ENCODE measurements around the gene FOXP4. TPM values are rescaled to one million over a fixed set of nuclear protein-coding genes. Genes with fewer than 3 reads are reported as not detected.

Gene FOXP4
- total RNA-seq, 3 donors from 2014 or later (not counting 1 experiment from before 2014, with no cell fraction given) = 11.2 to 21.1 (median 14.7) TPM

DNA sequence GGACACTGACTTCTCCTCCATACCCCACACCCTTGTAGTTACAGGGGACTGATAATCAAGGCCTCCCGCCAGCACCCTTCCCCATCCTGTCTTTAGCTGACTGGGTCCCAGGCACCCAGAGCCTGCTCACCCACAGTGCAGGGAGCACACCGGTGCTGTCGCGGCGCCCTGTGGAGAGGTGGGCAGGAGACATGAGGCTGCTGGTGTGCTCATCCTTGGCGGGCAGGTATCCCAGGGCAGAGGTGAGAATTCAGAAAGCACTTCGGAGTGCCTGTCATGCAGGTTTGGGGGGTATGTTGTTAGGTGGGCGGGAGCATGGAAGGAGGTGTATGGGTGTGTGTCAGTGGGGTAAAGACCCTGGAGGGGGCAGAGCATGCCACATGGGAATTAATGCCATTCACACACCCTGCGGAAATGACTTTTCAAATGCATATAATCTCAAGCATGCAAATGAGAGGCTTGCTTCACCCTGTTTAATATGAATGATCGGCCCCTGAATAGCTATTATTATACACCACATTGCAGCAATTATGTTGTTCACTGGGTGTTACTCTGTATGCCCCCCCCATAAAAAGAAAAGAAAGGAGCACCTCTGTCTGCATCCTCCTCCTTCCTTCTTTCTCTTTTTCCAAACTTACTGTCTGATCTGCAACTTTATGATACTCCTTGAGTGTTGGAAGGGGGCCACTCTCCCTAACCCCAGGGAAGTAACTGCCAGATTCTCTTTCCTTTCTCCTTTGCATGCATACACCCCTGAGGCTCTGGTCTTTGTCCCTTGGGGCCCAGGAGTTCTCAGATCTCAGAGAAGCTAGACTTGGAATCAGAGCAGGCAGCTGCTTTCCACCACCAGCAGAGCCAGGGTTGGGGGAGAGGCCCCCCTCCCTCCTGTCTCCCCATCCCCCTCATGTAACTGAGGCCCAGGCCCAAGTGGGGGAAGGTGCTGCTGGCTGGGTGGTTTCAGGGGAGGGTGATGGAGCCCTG, 16.0 kb downstream of the FOXP4 start:
- intact Hi-C loops (cut with micrococcal nuclease) = loop anchor here (1.0 to 2.0 kb wide), 2 partner anchors 15 to 30 kb away; partner anchors contain the start of gene FOXP4
- no peak overlapping the region for H3K27ac ChIP-seq (ENCODE audit: low read length)

DNA sequence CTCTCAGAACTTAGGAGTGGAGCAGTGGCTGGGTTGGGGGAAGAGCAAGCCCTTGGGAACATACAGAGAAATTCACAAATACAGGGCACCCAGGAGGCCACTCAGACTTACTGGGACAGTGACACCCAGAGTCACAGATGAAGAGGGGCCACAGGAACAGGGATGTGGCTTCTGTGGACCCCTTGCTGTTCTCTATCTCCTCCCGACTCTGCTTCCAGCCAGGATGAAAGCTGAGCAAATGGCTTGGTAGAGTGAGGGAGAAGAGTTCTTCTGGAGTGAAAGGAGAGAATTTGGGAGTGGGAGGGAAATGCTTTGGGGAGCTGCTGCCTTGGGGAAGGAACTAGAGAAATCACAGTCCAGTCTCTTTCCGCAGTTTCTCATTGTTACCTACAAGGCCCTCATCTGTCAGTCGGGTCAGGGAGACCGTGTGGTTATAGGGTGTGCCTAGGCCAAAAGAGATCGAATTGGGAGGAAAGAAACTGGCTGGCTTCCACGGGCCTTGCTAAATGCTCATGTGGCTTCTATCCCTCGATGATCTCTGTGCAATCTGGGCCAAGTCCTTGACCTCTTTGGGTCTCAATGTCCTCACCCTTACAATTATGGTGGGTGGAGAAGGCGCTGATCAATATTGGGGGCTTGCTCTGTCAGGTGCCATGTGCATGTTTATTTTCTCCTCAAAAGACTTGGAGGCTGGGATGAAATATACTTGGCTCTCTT, 17.0 kb downstream of the FOXP4 start:
- Histone ChIP-seq H3K36me3 (ENCODE audit: control insufficient read depth, insufficient read depth, low read length) (peaks cover 6% of the 10 kb centered on the region), H3K27me3 (ENCODE audit: control insufficient read depth, insufficient read depth, low read length) (no peaks in the 10 kb centered on the region), H3K9me3 (ENCODE audit: control insufficient read depth, insufficient read depth, low read length) (no peaks in the 10 kb centered on the region), H3K4me1 (ENCODE audit: control insufficient read depth, insufficient read depth, low read length) (peaks cover 26% of the 10 kb centered on the region), H3K4me3 (ENCODE audit: low read length) (no peak overlapping the region), H3K27ac (ENCODE audit: low read length) (no peak overlapping the region)
- WGBS (ENCODE audit: insufficient coverage) = 74% methylated on average over 8 of the region's 8 CpGs
- Mint-ChIP-seq H3K36me3 (no peaks in the 10 kb centered on the region), H3K4me1 (peaks cover 21 to 26% of the 10 kb centered on the region in 2 donors), H3K4me3 (no peak overlapping the region), H3K9me3 (no peaks in the 10 kb centered on the region), H3K27ac (peak overlapping the region in 1 of 2 donors; percentile 66), H3K27me3 (ENCODE audit: low read depth in 2 of 2) (no peaks in the 10 kb centered on the region)
- TF ChIP-seq, protein P1, sequence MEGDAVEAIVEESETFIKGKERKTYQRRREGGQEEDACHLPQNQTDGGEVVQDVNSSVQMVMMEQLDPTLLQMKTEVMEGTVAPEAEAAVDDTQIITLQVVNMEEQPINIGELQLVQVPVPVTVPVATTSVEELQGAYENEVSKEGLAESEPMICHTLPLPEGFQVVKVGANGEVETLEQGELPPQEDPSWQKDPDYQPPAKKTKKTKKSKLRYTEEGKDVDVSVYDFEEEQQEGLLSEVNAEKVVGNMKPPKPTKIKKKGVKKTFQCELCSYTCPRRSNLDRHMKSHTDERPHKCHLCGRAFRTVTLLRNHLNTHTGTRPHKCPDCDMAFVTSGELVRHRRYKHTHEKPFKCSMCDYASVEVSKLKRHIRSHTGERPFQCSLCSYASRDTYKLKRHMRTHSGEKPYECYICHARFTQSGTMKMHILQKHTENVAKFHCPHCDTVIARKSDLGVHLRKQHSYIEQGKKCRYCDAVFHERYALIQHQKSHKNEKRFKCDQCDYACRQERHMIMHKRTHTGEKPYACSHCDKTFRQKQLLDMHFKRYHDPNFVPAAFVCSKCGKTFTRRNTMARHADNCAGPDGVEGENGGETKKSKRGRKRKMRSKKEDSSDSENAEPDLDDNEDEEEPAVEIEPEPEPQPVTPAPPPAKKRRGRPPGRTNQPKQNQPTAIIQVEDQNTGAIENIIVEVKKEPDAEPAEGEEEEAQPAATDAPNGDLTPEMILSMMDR (IDR thresholded peaks at IDR 0.05) = no peak
- intact Hi-C loops (cut with micrococcal nuclease) = no loop called here
- DNase-seq (no peak), ATAC-seq (no peak)

More for the DNA sequence above, 16.0 kb downstream of the FOXP4 start:
- TF ChIP-seq, protein P1 (IDR thresholded peaks at IDR 0.05) = no peak
- Mint-ChIP-seq H3K4me3 (peak overlapping the region; percentile 41), H3K4me1 (peaks cover 21 to 26% of the 10 kb centered on the region in 2 donors), H3K36me3 (no peaks in the 10 kb centered on the region), H3K27ac (peak overlapping the region; percentile 88 to 92), H3K27me3 (ENCODE audit: low read depth in 2 of 2) (no peaks in the 10 kb centered on the region), H3K9me3 (no peaks in the 10 kb centered on the region)
- WGBS (ENCODE audit: insufficient coverage) = 96% methylated on average over 10 of the region's 10 CpGs
- Histone ChIP-seq H3K36me3 (ENCODE audit: control insufficient read depth, insufficient read depth, low read length) (peaks cover 4% of the 10 kb centered on the region), H3K4me3 (ENCODE audit: low read length) (no peak overlapping the region), H3K4me1 (ENCODE audit: control insufficient read depth, insufficient read depth, low read length) (peaks cover 26% of the 10 kb centered on the region), H3K27me3 (ENCODE audit: control insufficient read depth, insufficient read depth, low read length) (no peaks in the 10 kb centered on the region), H3K9me3 (ENCODE audit: control insufficient read depth, insufficient read depth, low read length) (no peaks in the 10 kb centered on the region)
- ATAC-seq (no peak), DNase-seq (peak in 1 of 2 donors; percentile 25)

GRCh38 chr6:41564448-41565142, 18.4 kb downstream of the FOXP4 start:
- H3K27me3 ChIP-seq (ENCODE audit: control insufficient read depth, insufficient read depth, low read length) = no peaks in the 10 kb centered on the region
- H3K27ac Mint-ChIP-seq = no peak overlapping the region
- no peaks in the 10 kb centered on the region for H3K27me3 Mint-ChIP-seq (ENCODE audit: low read depth in 2 of 2)
- no peaks in the 10 kb centered on the region for H3K9me3 ChIP-seq (ENCODE audit: control insufficient read depth, insufficient read depth, low read length)
- peaks cover 6% of the 10 kb centered on the region for H3K36me3 ChIP-seq (ENCODE audit: control insufficient read depth, insufficient read depth, low read length)
- no peak overlapping the region for H3K27ac ChIP-seq (ENCODE audit: low read length)
- no peak overlapping the region for H3K4me3 Mint-ChIP-seq
- no peaks in the 10 kb centered on the region for H3K9me3 Mint-ChIP-seq
- no peak overlapping the region for H3K4me3 ChIP-seq (ENCODE audit: low read length)
- H3K4me1 ChIP-seq (ENCODE audit: control insufficient read depth, insufficient read depth, low read length) = peaks cover 23% of the 10 kb centered on the region
- H3K36me3 Mint-ChIP-seq = no peaks in the 10 kb centered on the region
- DNase-seq = no peak
- peaks cover 17 to 30% of the 10 kb centered on the region in 2 donors for H3K4me1 Mint-ChIP-seq
- WGBS (ENCODE audit: insufficient coverage) = 93% methylated on average over 4 of the region's 5 CpGs
- TF ChIP-seq, protein P1 (IDR thresholded peaks at IDR 0.05) = no peak
- no peak for ATAC-seq
- intact Hi-C loops (cut with micrococcal nuclease) = no loop called here
